GM23248 (cell line): Measurements from ENCODE around the gene BARX2.

Source experiments
- EZH2 ChIP-seq: fragments of 200-600 bp; sonication (generic); IDR thresholded peaks from 2 replicates; pipeline ENCODE4 v1.6.1; 2018; ENCODE audit warnings: antibody characterized with exemption, mild to moderate bottlenecking; ENCODE audit not compliant: insufficient read depth, poor library complexity, severe bottlenecking
- EZH2phosphoT487 ChIP-seq: fragments of 200-600 bp; sonication (generic); IDR thresholded peaks from 2 replicates; pipeline ENCODE4 v1.6.1; 2018; ENCODE audit warnings: antibody characterized with exemption, moderate library complexity, mild to moderate bottlenecking, low read depth; ENCODE audit not compliant: insufficient read depth

DNA sequence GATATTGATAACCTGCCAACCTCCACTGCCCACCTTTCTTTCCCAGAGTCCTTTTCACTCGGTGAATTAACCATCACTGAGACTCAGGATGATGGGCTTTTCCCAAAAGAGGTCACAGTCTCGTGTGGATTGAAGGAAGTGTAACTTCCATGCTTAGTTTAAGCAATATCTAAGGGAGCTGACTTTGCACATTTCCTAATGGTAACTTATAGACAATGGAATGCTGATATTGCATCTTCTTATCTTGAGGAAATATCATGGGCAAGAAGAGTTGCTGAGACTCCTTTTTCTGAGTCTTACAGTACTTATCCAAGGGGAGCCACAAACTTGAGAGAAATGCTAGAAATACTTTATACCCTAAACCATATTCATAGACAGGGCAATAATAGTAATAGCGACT, 8.8 kb downstream of the BARX2 start:
- TF ChIP-seq EZH2 (no peak), EZH2phosphoT487 (no peak)
